PFSK-1 (cell line): ENCODE data around the gene PPFIA1.

Source experiments
- FOXP2 ChIP-seq: optimal IDR thresholded peaks from 2 replicates; pipeline ENCODE3; 2011; ENCODE audit warnings: borderline replicate concordance, control low read depth, inconsistent platforms; ENCODE audit not compliant: insufficient read depth; ENCODE audit errors: extremely low read length, extremely low read depth
- POLR2AphosphoS5 ChIP-seq: IDR thresholded peaks from 2 replicates; pipeline ENCODE4 v1.6.1; 2012; ENCODE audit warnings: low read depth, mild to moderate bottlenecking, control low read depth, low read length, moderate library complexity
- TAF1 ChIP-seq: IDR thresholded peaks from 2 replicates; pipeline ENCODE4 v1.6.1; 2012; ENCODE audit warnings: low read length, control low read depth, borderline replicate concordance; ENCODE audit not compliant: insufficient read depth

- no peak for TF ChIP-seq POLR2AphosphoS5
- no peak for TF ChIP-seq FOXP2
- TF ChIP-seq TAF1: no peak
Measured at GRCh38 chr11:70289582-70289981, 19.1 kb downstream of the PPFIA1 start.
